ENCODE measurements around the gene PRAC1. TPM values are rescaled to one million over a fixed set of nuclear protein-coding genes. Genes with fewer than 3 reads are reported as not detected.

The PRAC1 gene
- total RNA-seq, 4 donors from 2014 or later, result not detected

- Histone ChIP-seq H3K36me3 (no peaks in the 10 kb centered on the region), H3K9me3 (no peaks in the 10 kb centered on the region), H3K27ac (no peak overlapping the region), H3K27me3 (no peaks in the 10 kb centered on the region), H3K4me3 (no peak overlapping the region), H3K4me1 (no peaks in the 10 kb centered on the region)
- no peak for DNase-seq
- intact Hi-C loops (cut with DNase I; ENCODE audit: low total_unique reads), result no loop called here
- TF ChIP-seq POLR2A (IDR thresholded peaks at IDR 0.05), result no peak
- TF ChIP-seq CTCF (IDR thresholded peaks at IDR 0.05), result no peak
These were observed 31.7 kb downstream of the PRAC1 start for GRCh38 chr17:48690655-48691054.

GRCh38 chr17:48681609-48682008, 40.7 kb downstream of the PRAC1 start:
- intact Hi-C loops (cut with DNase I; ENCODE audit: low total_unique reads), result no loop called here
- Histone ChIP-seq H3K9me3 (no peaks in the 10 kb centered on the region), H3K4me3 (no peak overlapping the region), H3K4me1 (peaks cover 0 to 7% of the 10 kb centered on the region in 2 donors), H3K27me3 (peaks cover 0 to 5% of the 10 kb centered on the region in 2 donors), H3K36me3 (no peaks in the 10 kb centered on the region), H3K27ac (no peak overlapping the region)
- DNase-seq, result no peak
- no peak for TF ChIP-seq CTCF (IDR thresholded peaks at IDR 0.05)
- TF ChIP-seq POLR2A (IDR thresholded peaks at IDR 0.05), result no peak

GRCh38 chr17:48679385-48680096, 42.8 kb downstream of the PRAC1 start:
- no peak for TF ChIP-seq POLR2A (IDR thresholded peaks at IDR 0.05)
- no peak for TF ChIP-seq CTCF (IDR thresholded peaks at IDR 0.05)
- Histone ChIP-seq H3K9me3 (no peaks in the 10 kb centered on the region), H3K27ac (no peak overlapping the region), H3K27me3 (peaks cover 0 to 5% of the 10 kb centered on the region in 2 donors), H3K4me3 (no peak overlapping the region), H3K36me3 (no peaks in the 10 kb centered on the region), H3K4me1 (peaks cover 0 to 7% of the 10 kb centered on the region in 2 donors)
- intact Hi-C loops (cut with DNase I; ENCODE audit: low total_unique reads), result no loop called here
- no peak for DNase-seq

GRCh38 chr17:48678141-48678971, 44.0 kb downstream of the PRAC1 start:
- Histone ChIP-seq H3K27ac (no peak overlapping the region), H3K9me3 (no peaks in the 10 kb centered on the region), H3K27me3 (peaks cover 0 to 7% of the 10 kb centered on the region in 2 donors), H3K4me3 (no peak overlapping the region), H3K4me1 (peaks cover 0 to 7% of the 10 kb centered on the region in 2 donors), H3K36me3 (no peaks in the 10 kb centered on the region)
- DNase-seq, result peak; percentile 25 to 43
- intact Hi-C loops (cut with DNase I; ENCODE audit: low total_unique reads), result no loop called here
- TF ChIP-seq CTCF (IDR thresholded peaks at IDR 0.05), result peak; percentile 73 to 80 (median 74)
- no peak for TF ChIP-seq POLR2A (IDR thresholded peaks at IDR 0.05)
